ENCODE results near the gene BABAM2.

DNA sequence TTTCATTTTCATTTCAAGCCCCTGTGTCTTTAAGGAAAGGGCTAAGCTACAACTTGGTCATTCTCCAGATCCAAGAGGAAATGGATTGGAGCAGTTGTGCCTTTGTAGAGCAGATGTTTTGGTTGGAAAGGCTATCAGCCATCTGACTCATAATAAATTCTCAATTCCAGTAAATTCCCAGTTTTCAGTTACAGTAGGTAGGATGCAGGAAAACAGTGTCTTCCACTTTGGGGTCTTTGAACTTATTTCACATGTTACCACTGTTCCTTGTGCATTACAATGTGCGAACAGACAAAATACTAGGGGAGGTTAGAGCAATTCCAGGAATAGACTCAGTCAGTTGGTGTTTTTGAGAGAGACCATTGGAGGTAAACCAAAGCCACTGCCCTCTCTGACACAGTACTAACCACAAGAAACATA, 211.9 kb downstream of the BABAM2 start:
- TF ChIP-seq, protein P1, sequence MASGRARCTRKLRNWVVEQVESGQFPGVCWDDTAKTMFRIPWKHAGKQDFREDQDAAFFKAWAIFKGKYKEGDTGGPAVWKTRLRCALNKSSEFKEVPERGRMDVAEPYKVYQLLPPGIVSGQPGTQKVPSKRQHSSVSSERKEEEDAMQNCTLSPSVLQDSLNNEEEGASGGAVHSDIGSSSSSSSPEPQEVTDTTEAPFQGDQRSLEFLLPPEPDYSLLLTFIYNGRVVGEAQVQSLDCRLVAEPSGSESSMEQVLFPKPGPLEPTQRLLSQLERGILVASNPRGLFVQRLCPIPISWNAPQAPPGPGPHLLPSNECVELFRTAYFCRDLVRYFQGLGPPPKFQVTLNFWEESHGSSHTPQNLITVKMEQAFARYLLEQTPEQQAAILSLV (tag; IDR thresholded peaks at IDR 0.05) = no peak
- TF ChIP-seq SAP30 (IDR thresholded peaks at IDR 0.05; ENCODE audit: borderline replicate concordance, insufficient read depth, low read depth, low read length, poor library complexity, severe bottlenecking) (no peak), POLR2AphosphoS2 (IDR thresholded peaks at IDR 0.05; ENCODE audit: low read length) (no peak), MAFF (IDR thresholded peaks at IDR 0.05; ENCODE audit: low read length) (no peak)
